KMS-11 (cell line): ENCODE measurements around the gene RBM20.

Experiments
- H2AFZ ChIP-seq: fragments of 200-600 bp; sonication (generic); 2 replicates; pipeline ENCODE4 v1.6.1; 2016; ENCODE audit warnings: antibody characterized with exemption, mixed run types, low read depth
- H3K27ac ChIP-seq: fragments of 200-600 bp; sonication (generic); 2 replicates; pipeline ENCODE4 v1.6.1; 2016; ENCODE audit warnings: mild to moderate bottlenecking, mixed run types
- H3K27me3 ChIP-seq: fragments of 200-600 bp; sonication (generic); 2 replicates; pipeline ENCODE4 v1.6.1; 2017; ENCODE audit warnings: mild to moderate bottlenecking, low read depth, mixed run types, moderate library complexity; ENCODE audit not compliant: insufficient read depth
- H3K36me3 ChIP-seq: fragments of 200-600 bp; sonication (generic); 2 replicates; pipeline ENCODE4 v1.6.1; 2017; ENCODE audit warnings: mild to moderate bottlenecking, mixed run types; ENCODE audit not compliant: insufficient read depth
- H3K4me1 ChIP-seq: fragments of 200-600 bp; sonication (generic); 2 replicates; pipeline ENCODE4 v1.6.1; 2016; ENCODE audit warnings: mild to moderate bottlenecking, low read depth, mixed run types; ENCODE audit not compliant: poor library complexity, severe bottlenecking
- H3K4me2 ChIP-seq: fragments of 200-600 bp; sonication (generic); 2 replicates; pipeline ENCODE4 v1.7.0; 2016; ENCODE audit warnings: mild to moderate bottlenecking, mixed run types
- H3K4me3 ChIP-seq: fragments of 200-600 bp; sonication (generic); IDR thresholded peaks from 2 replicates; pipeline ENCODE4 v1.6.1; 2017; ENCODE audit warnings: low read depth, low read length, mixed read lengths; ENCODE audit not compliant: insufficient read depth
- H3K79me2 ChIP-seq: fragments of 200-600 bp; sonication (generic); 2 replicates; pipeline ENCODE4 v1.6.1; 2016; ENCODE audit warnings: low read depth, mixed run types; ENCODE audit not compliant: insufficient read depth
- H3K9ac ChIP-seq: fragments of 200-600 bp; sonication (generic); 2 replicates; pipeline ENCODE4 v1.6.1; 2016; ENCODE audit warnings: mild to moderate bottlenecking, mixed run types
- H4K20me1 ChIP-seq: fragments of 200-600 bp; sonication (generic); 2 replicates; pipeline ENCODE4 v1.6.1; 2016; ENCODE audit warnings: mild to moderate bottlenecking, mixed run types; ENCODE audit not compliant: insufficient read depth
- TF ChIP-seq, protein P1 (sequence below): fragments of 200-600 bp; sonication (generic); conservative IDR thresholded peaks from 2 replicates; pipeline ENCODE4 v1.6.1; 2017; ENCODE audit warnings: low read depth, mild to moderate bottlenecking, antibody characterized with exemption, low read length, moderate library complexity, mixed read lengths

The RBM20 gene

DNA sequence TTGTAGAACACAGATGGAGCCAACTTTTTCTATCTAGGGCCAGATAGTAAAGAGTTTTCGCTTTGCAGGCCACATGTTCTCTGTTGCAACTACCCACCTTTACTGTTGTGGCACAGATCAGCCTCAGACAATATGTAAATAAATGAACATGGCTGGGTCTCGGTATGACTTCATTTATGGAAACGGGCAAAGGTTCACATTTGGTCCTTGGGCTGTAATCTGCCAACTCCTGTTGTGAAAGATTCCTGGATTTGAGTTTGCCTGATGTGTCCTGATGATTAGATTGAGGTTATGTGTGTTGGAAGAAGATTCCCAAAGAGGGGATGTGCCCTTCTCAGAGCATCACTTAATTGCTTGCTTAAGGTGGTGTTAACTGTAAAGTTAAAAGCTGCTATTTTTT lies 38.2 kb downstream of the RBM20 start:
- no peak overlapping the region for H3K4me3 ChIP-seq
- H3K27ac ChIP-seq = no peak overlapping the region
- no peak overlapping the region for H2AFZ ChIP-seq
- no peaks in the 10 kb centered on the region for H3K36me3 ChIP-seq
- H3K27me3 ChIP-seq = no peaks in the 10 kb centered on the region
- H4K20me1 ChIP-seq = no peaks in the 10 kb centered on the region
- no peak overlapping the region for H3K9ac ChIP-seq
- H3K4me2 ChIP-seq = no peak overlapping the region
- H3K79me2 ChIP-seq = no peaks in the 10 kb centered on the region
- TF ChIP-seq, protein P1, sequence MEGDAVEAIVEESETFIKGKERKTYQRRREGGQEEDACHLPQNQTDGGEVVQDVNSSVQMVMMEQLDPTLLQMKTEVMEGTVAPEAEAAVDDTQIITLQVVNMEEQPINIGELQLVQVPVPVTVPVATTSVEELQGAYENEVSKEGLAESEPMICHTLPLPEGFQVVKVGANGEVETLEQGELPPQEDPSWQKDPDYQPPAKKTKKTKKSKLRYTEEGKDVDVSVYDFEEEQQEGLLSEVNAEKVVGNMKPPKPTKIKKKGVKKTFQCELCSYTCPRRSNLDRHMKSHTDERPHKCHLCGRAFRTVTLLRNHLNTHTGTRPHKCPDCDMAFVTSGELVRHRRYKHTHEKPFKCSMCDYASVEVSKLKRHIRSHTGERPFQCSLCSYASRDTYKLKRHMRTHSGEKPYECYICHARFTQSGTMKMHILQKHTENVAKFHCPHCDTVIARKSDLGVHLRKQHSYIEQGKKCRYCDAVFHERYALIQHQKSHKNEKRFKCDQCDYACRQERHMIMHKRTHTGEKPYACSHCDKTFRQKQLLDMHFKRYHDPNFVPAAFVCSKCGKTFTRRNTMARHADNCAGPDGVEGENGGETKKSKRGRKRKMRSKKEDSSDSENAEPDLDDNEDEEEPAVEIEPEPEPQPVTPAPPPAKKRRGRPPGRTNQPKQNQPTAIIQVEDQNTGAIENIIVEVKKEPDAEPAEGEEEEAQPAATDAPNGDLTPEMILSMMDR = no peak
- H3K4me1 ChIP-seq = no peaks in the 10 kb centered on the region

DNA sequence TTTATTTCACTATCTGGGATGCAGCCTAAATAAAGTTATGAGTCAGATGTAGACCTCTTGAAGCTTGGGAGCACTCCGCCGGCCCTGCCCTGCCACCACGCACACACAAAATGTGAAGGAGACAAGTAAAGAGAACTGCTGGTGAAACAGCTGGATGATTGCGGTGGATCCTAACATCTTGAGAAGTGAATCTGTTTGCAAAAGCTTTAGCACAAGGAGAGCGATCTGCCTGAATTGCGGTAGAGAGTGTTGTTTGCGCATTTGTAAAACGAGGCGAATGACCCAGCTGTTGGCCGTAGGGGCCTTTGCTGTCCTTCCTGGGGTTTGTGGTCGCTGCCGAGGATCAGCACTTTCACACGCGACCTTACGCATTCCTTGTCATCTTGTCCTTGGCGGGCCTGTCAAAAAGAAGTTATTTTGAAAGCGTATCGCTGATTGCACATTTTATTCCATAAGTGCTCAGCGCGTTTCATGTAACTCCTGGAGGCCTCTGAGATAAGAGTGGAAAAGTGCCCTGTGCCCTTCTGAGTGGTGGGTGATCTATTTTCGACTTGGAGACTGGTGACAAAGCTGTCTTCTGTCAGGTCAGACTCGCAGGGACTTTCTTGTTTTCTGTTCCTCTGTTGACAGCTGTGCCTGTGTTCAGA lies 40.8 kb downstream of the RBM20 start:
- Histone ChIP-seq H3K9ac (no peak overlapping the region), H3K4me3 (no peak overlapping the region), H4K20me1 (no peaks in the 10 kb centered on the region), H3K27me3 (no peaks in the 10 kb centered on the region), H3K79me2 (no peaks in the 10 kb centered on the region), H3K27ac (no peak overlapping the region), H3K36me3 (no peaks in the 10 kb centered on the region), H3K4me2 (no peak overlapping the region), H2AFZ (no peak overlapping the region), H3K4me1 (no peaks in the 10 kb centered on the region)
- TF ChIP-seq, protein P1 = no peak

DNA sequence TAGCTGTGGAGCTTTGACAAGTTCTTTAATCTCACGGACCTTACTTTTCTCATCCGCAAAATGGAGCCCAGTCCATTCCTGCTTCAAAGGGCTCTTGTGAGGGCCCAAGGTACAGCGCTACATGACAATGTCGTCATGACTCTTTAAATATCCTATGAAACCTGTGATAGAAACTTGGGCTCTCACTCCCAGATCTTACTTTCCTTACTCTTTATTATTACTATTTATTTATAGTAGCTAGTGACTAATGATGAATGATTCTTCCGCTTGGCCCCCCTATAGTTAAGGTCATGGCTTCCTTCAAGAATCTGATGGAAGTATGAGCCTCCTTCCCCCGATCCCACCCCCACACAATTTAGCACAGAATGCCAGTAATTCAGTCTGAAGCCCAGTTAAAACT lies 41.9 kb downstream of the RBM20 start:
- H3K9ac ChIP-seq = no peak overlapping the region
- no peak overlapping the region for H3K4me2 ChIP-seq
- no peak overlapping the region for H3K4me3 ChIP-seq
- H3K36me3 ChIP-seq = no peaks in the 10 kb centered on the region
- H2AFZ ChIP-seq = no peak overlapping the region
- TF ChIP-seq, protein P1 = no peak
- no peaks in the 10 kb centered on the region for H4K20me1 ChIP-seq
- H3K4me1 ChIP-seq = no peaks in the 10 kb centered on the region
- no peaks in the 10 kb centered on the region for H3K79me2 ChIP-seq
- H3K27ac ChIP-seq = no peak overlapping the region
- no peaks in the 10 kb centered on the region for H3K27me3 ChIP-seq

DNA sequence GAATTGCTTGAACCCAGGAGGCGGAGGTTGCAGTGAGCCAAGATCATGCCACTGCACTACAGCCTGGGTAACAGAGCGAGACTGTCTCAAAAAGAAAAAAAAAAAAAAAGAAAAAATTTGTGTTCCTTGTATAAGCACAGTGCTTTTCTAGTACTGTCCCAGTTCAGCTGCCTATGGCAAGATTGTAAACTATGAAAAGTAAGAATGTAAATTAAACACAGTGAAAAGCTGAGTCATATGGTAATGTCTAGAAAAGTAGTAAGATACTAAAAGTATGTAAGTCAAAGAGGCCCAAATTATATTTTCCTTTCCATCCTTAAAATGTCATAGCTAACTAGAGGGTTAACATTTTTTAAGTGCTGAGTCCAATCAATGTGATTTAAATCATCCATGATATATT lies 42.8 kb downstream of the RBM20 start:
- H3K4me3 ChIP-seq = no peak overlapping the region
- H2AFZ ChIP-seq = no peak overlapping the region
- H3K27me3 ChIP-seq = no peaks in the 10 kb centered on the region
- no peaks in the 10 kb centered on the region for H3K4me1 ChIP-seq
- no peak overlapping the region for H3K4me2 ChIP-seq
- TF ChIP-seq, protein P1 = no peak
- H3K79me2 ChIP-seq = no peaks in the 10 kb centered on the region
- no peak overlapping the region for H3K9ac ChIP-seq
- H3K27ac ChIP-seq = no peak overlapping the region
- H3K36me3 ChIP-seq = no peaks in the 10 kb centered on the region
- H4K20me1 ChIP-seq = no peaks in the 10 kb centered on the region
